Coronary artery (tissue), 2 donors: ENCODE measurements around the gene BBS1.
"Not testable (repeated sequence)": the region's sequence is repeated elsewhere in the genome, so short reads cannot be mapped to it uniquely, and the experiment has no call there.

Source experiments
- DNase-seq: peaks from one replicate; pipeline ENCODE4 v3.0.0-alpha.2; 2017; ENCODE audit warnings: low spot score
- H3K27ac ChIP-seq, 2 donors: fragments of 200-600 bp; sonication (generic); one replicate each; pipeline ENCODE4 v1.5.1; 2016 to 2019
- H3K4me3 ChIP-seq: fragments of 200-600 bp; sonication (generic); 2 replicates; pipeline ENCODE4 v1.5.1; 2016; ENCODE audit warnings: mild to moderate bottlenecking, moderate library complexity
- TF ChIP-seq, protein P1 (sequence below): fragments of 200-600 bp; sonication (generic); IDR thresholded peaks from one replicate; pipeline ENCODE4 v1.5.1; 2019; ENCODE audit warnings: antibody characterized with exemption

The BBS1 gene

DNA sequence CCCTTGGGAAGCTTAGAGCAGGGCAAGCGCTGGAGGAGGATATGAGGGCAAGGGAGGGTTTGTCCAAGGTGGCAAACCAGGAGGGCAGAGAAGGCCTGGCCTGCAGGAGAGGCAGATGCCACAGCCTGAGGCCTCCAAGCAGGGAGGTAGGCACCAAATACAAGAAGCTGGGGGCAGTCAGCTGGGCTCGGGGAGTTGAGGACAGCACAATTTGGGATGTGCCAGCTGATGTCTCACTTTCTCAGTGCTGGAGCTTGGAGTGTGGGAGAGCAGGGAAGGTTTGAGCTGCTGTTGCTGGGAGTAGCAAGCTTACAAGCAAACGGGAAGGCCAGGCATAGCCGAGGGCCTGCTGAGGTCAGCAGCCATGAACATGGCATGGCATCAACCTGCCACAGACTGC is 31.5 kb downstream of the BBS1 start:
- H3K4me3 ChIP-seq, result no peak overlapping the region
- DNase-seq, result no peak
- H3K27ac ChIP-seq, result no peak overlapping the region
- TF ChIP-seq, protein P1, sequence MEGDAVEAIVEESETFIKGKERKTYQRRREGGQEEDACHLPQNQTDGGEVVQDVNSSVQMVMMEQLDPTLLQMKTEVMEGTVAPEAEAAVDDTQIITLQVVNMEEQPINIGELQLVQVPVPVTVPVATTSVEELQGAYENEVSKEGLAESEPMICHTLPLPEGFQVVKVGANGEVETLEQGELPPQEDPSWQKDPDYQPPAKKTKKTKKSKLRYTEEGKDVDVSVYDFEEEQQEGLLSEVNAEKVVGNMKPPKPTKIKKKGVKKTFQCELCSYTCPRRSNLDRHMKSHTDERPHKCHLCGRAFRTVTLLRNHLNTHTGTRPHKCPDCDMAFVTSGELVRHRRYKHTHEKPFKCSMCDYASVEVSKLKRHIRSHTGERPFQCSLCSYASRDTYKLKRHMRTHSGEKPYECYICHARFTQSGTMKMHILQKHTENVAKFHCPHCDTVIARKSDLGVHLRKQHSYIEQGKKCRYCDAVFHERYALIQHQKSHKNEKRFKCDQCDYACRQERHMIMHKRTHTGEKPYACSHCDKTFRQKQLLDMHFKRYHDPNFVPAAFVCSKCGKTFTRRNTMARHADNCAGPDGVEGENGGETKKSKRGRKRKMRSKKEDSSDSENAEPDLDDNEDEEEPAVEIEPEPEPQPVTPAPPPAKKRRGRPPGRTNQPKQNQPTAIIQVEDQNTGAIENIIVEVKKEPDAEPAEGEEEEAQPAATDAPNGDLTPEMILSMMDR, result no peak

DNA sequence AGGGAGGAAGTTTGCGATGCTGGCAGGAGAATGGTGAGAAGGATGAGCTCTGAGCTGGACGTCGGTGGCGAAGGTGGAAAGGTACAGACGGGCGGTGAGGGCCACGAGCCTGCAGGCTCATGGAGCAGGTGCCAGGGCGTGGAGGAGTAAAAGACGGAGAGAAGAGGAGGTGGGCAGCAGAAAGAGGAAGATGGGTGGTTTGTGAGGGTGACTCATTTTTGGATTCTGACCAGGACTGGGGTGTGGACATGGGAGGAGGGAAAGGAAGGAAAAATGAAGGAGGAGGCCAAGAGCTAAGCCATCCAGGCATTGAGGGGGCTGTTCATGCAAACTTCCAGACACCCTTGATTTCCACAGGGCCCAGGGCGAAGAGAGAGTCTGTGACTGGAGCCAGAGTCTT is 31.9 kb downstream of the BBS1 start:
- Histone ChIP-seq H3K4me3 (no peak overlapping the region), H3K27ac (no peak overlapping the region)
- no peak for DNase-seq
- TF ChIP-seq, protein P1, result no peak

DNA sequence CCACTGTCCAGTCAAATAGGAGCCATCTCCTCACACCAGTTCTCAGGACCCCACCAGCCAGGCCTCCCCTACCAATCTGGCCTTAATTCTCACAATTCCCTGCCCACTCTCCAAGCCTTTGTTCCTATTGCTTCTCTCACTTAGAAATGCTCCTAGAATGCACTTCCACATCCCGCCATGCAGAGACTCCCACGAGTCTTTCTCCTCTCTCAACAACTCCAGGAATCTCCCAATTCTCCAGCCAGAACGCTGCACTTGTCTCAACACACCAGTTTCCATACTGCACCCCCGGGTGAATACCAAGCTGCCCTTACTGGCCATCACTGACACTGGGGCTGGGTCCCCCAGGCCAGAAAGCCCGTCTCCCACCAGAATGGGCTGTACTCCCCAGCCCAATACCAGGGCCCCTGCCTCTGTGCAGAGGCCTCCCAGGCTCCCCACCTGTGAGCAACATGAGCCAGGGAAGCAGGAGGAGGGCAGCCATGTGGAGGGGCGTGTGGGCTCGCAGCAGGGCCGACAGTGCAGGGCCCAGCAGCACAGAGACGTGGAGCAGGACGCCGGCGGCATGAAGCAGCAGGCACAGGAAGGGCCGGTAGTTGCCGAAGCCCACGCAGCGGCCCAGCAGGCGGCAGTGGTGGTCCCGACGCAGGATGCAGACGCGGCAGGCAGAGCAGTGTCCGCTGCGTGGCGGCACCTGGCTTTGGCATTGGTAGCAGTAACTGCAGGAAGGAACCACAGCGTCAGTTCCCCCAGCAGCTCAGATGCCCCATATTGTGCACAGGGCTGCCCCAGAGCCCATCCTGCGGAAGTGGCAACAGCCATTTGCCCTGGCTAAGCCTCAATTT is 33.0 kb downstream of the BBS1 start:
- DNase-seq, result no peak
- TF ChIP-seq, protein P1, result no peak
- peak overlapping the region; percentile 44 for H3K4me3 ChIP-seq
- H3K27ac ChIP-seq, result peak overlapping the region in 1 of 2 donors; percentile 41

DNA sequence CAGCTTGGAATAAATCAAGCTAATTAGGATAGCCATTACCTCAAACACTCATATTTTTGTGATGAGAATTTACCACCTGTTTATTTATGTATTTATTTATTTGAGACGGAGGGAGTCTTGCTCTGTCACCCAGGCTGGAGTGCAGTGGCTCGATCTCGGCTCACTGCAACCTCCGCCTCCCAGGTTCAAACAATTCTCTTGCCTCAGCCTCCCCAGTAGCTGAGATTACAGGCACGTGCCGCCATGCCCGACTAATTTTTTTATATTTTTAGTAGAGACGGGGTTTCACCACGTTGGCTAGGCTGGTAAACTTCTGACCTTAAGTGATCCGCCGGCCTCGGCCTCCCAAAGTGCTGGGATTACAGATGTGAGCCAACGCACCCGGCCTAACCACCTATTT is 34.5 kb downstream of the BBS1 start:
- H3K4me3 ChIP-seq, result peak overlapping the region; percentile 97
- not testable (repeated sequence) for H3K27ac ChIP-seq

DNA sequence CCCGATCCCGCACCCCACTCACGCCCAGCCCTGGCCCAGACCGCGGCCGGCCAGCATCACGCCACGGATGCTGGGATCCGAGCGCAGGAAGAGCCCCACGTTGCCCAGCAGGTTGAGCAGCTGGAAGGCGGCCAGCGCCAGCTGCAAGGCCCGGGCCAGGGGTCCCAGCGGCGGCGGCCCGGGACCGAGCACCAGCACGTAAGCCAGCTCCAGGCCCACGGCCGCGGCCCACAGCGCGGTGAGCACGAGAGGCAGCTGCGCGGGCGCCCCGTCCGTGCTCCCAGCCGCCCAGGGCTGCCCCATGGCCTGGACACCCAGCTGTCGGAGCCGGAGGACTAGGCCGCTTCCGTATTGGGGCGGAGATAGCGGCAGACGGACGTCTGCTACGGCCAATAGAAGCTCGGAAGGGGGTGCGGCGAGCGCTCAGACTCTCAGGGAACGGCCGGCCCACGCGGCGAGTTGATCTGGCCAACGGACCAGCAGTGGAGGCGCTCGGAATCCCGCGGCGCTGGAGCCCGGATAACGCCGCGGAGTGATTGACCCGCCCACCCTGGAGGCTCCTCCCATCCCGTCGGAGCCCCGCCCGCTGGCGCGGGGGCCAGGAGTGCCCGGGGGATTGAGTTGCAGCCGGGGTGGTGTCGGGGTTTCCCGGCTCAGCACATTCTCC is 35.4 kb downstream of the BBS1 start, which contains the start of gene ZDHHC24:
Gene ZDHHC24 (minus strand): TSS at position 348 of the 667 bp plus-strand sequence. CDS start 45 bp downstream, at position 303.
- TF ChIP-seq, protein P1, result no peak
- H3K4me3 ChIP-seq, result peak within 1 kb of the TSS; percentile 97
- peak; percentile 98 for DNase-seq
- H3K27ac ChIP-seq, result peak within 1 kb of the TSS; percentile 39 to 89

More for the DNA sequence above, 34.5 kb downstream of the BBS1 start:
- not testable (repeated sequence) for DNase-seq

DNA sequence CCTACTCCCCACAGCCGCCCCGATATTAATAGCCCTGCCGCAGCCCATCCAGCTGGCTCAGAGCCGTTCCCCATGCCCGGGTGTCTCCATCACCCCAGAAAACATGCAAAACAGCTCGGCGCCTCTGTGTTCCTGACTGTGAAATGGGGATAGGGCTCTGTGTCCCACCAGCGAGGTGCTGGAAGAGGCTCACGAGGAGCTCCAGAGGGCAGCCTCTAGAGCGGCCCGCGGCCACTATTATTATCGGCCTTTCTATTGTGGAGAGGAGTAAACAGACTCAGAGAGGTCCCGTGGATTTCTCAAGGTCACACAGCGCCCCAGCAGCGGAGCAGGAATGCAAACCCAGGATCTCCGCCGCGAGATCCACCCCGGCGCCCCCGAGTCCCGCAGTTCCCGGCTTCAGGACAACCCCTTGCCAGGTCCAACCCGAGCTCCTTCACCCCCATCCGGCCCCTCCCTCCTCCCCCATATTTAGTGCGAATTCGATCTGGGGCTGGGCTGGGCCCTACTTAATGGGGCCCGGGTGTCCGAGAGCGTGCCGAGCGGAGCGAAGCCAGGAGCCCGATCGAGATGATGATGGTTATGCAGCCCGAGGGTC is 36.0 kb downstream of the BBS1 start, which contains the start of gene ACTN3:
Gene ACTN3 (plus strand): TSS at position 536 of the 598 bp plus-strand sequence. CDS start 35 bp downstream, at position 571.
- TF ChIP-seq, protein P1, result no peak
- peak; percentile 81 for DNase-seq
- peak within 1 kb of the TSS; percentile 39 to 89 for H3K27ac ChIP-seq

More for the DNA sequence above, 36.0 kb downstream of the BBS1 start, which contains the start of gene ACTN3:
- peak within 1 kb of the TSS; percentile 97 for H3K4me3 ChIP-seq
